Body of pancreas (tissue), 4 donors: ENCODE measurements around the gene ZGPAT.

Source experiments
- POLR2A ChIP-seq, 3 donors: fragments of 450-650 bp; IDR thresholded peaks; one replicate each; pipeline ENCODE4 v1.6.1; 2016; ENCODE audit warnings: antibody characterized with exemption in 3 of 3, mild to moderate bottlenecking in 2 of 3
- TF ChIP-seq, protein P1 (sequence below), 7 experiments: fragments of 450-650 bp in 4 of 7; fragments of 200-600 bp in 3 of 7; sonication (generic) in 3 of 7; IDR thresholded peaks; one replicate each; pipeline ENCODE4 v1.5.1; 2016 to 2019; ENCODE audit warnings: antibody characterized with exemption in 7 of 7

DNA sequence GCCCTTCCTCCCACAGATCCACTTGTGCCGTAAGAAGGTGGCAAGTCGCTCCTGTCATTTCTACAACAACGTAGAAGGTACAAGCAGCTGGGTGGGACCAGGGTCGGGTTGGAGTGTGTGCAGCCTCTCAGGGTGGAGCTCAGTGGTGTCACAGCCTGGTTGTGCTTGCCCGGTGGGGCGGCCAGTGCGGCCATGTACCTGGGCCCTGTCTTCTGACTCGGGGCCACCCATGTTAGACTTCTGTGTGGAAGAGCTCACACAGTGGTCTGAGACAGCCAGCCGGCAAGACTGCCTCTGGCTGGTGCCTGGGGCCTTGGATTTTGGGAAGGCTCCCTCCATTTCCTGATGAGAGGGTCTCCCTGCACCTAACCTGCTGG is 45.0 kb upstream of the ZGPAT start:
- no peak for TF ChIP-seq POLR2A (IDR thresholded peaks at IDR 0.05)
- TF ChIP-seq, protein P1, sequence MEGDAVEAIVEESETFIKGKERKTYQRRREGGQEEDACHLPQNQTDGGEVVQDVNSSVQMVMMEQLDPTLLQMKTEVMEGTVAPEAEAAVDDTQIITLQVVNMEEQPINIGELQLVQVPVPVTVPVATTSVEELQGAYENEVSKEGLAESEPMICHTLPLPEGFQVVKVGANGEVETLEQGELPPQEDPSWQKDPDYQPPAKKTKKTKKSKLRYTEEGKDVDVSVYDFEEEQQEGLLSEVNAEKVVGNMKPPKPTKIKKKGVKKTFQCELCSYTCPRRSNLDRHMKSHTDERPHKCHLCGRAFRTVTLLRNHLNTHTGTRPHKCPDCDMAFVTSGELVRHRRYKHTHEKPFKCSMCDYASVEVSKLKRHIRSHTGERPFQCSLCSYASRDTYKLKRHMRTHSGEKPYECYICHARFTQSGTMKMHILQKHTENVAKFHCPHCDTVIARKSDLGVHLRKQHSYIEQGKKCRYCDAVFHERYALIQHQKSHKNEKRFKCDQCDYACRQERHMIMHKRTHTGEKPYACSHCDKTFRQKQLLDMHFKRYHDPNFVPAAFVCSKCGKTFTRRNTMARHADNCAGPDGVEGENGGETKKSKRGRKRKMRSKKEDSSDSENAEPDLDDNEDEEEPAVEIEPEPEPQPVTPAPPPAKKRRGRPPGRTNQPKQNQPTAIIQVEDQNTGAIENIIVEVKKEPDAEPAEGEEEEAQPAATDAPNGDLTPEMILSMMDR (IDR thresholded peaks at IDR 0.05): no peak
